Upper lobe of left lung (tissue), 4 donors: ENCODE data around the gene GULP1.

Source experiments
- CTCF ChIP-seq, 6 experiments: fragments of 450-650 bp in 4 of 6; fragments of 200-600 bp in 2 of 6; sonication (generic) in 2 of 6; IDR thresholded peaks; one replicate each; pipeline ENCODE4 v1.5.1; 2016 to 2019; ENCODE audit warnings: antibody characterized with exemption in 6 of 6
- POLR2A ChIP-seq, 4 donors: fragments of 450-650 bp; IDR thresholded peaks; one replicate each; pipeline ENCODE4 v1.5.1; 2016 to 2017; ENCODE audit warnings: antibody characterized with exemption in 4 of 4, mild to moderate bottlenecking in 2 of 4

GRCh38 chr2:188332619-188333018, 40.9 kb downstream of the GULP1 start:
- TF ChIP-seq CTCF (IDR thresholded peaks at IDR 0.05), result no peak
- TF ChIP-seq POLR2A (IDR thresholded peaks at IDR 0.05), result no peak
